Measurements from ENCODE around the gene OR8A1. TPM values are rescaled to one million over a fixed set of nuclear protein-coding genes. Genes with fewer than 3 reads are reported as not detected.

Gene OR8A1
- total RNA-seq, 1 experiment from 2014 or later = not detected

DNA sequence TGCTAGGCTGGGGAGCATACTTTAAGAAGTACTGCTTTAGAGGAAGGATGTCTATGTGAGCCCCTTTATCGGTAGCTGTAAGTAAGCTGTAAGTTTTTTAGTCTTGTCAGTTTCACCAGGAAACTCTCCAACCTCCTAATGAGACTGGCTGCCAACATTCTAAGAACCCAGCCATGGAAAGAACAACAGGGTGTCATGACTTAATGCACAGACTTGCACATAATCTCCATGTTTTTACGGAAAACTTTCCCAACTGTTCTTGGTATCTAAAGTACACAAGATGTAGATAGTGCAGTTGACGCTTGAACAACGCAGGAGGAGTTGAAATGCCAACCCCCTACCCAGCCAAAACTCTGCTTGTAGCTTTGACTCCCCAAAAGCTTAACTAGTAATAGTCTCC lies 9.0 kb downstream of the OR8A1 start:
- no peak overlapping the region for H3K4ac ChIP-seq (ENCODE audit: low read depth, low read length)
- DNase-seq = no peak
- H2AFZ ChIP-seq (ENCODE audit: low read length) = no peak overlapping the region
- H2BK120ac ChIP-seq (ENCODE audit: low read depth, low read length, poor library complexity, severe bottlenecking) = no peak overlapping the region
- no peak overlapping the region for H4K91ac ChIP-seq (ENCODE audit: insufficient read length, low read depth, low read length)
- no peak overlapping the region for H2BK12ac ChIP-seq (ENCODE audit: insufficient read length, low read depth, low read length)
- Mint-ChIP-seq H3K36me3 (ENCODE audit: insufficient read depth in 1 of 3, low read depth in 3 of 3) (no peaks in the 10 kb centered on the region), H3K27me3 (ENCODE audit: low read depth) (no peaks in the 10 kb centered on the region), H3K9me3 (no peaks in the 10 kb centered on the region; a peak in 1 of 5 replicates), H3K4me1 (no peaks in the 10 kb centered on the region), H3K4me3 (no peak overlapping the region), H3K27ac (no peak overlapping the region)
- no peaks in the 10 kb centered on the region for H3K79me1 ChIP-seq (ENCODE audit: insufficient read depth, low read depth, low read length, poor library complexity, severe bottlenecking)
- no peak for TF ChIP-seq CTCF (conservative IDR thresholded peaks at IDR 0.05)
- no peak overlapping the region for H4K5ac ChIP-seq (ENCODE audit: insufficient read length, low read depth, low read length)
- no peak overlapping the region for H3K4me2 ChIP-seq (ENCODE audit: insufficient read depth, insufficient read length, low read length)
- H3K23ac ChIP-seq (ENCODE audit: insufficient read length, low read depth, low read length) = no peak overlapping the region
- no peak overlapping the region for H3K9ac ChIP-seq (ENCODE audit: extremely low read depth, insufficient read length, low read length)
- H3T11ph ChIP-seq (ENCODE audit: low read length) = no peak overlapping the region
- no peak overlapping the region for H4K8ac ChIP-seq (replicated peaks; ENCODE audit: insufficient read length, low read depth, low read length)
- H3K23me2 ChIP-seq (ENCODE audit: insufficient read length, low read depth, low read length, poor library complexity, severe bottlenecking) = no peaks in the 10 kb centered on the region
- no peak overlapping the region for H2AK5ac ChIP-seq (ENCODE audit: insufficient read length, low read length)
- no peak overlapping the region for H2BK15ac ChIP-seq (ENCODE audit: low read depth, low read length)
- H4K20me1 ChIP-seq (ENCODE audit: control insufficient read depth, insufficient read depth, insufficient read length) = no peaks in the 10 kb centered on the region
- H3K56ac ChIP-seq (ENCODE audit: insufficient read length, low read depth, low read length) = no peak overlapping the region
- no peaks in the 10 kb centered on the region for H3K79me2 ChIP-seq (ENCODE audit: insufficient read depth, low read length)
- H2BK20ac ChIP-seq (ENCODE audit: low read depth, low read length, poor library complexity, severe bottlenecking) = no peak overlapping the region
- H3K9me3 ChIP-seq (ENCODE audit: control insufficient read depth, low read depth, low read length) = no peaks in the 10 kb centered on the region
- no peak overlapping the region for H3K14ac ChIP-seq (ENCODE audit: insufficient read depth, low read length)
- no peak overlapping the region for H2BK5ac ChIP-seq (ENCODE audit: insufficient read length, low read length)
- H3K27ac ChIP-seq (ENCODE audit: insufficient read length, low read depth, low read length) = no peak overlapping the region
- no CpG with 5 or more reads among the region's 4 CpGs for WGBS (ENCODE audit: extremely low coverage, insufficient read length, low lambda C conversion rate)
- H3K18ac ChIP-seq (ENCODE audit: insufficient read length, low read depth, low read length) = no peak overlapping the region
- H3K27me3 ChIP-seq (ENCODE audit: insufficient read depth, low read length) = no peaks in the 10 kb centered on the region
- H3K4me1 ChIP-seq (ENCODE audit: insufficient read depth, low read length) = no peaks in the 10 kb centered on the region

Data from H9 (cell line).